ENCODE results near the gene FBXL17. TPM values are rescaled to one million over a fixed set of nuclear protein-coding genes. Genes with fewer than 3 reads are reported as not detected.

The FBXL17 gene
- total and polyA plus RNA-seq, 2 of the 13 experiments (the other 11 are each of a cell fraction or from before 2014, with no cell fraction given), result 3.0 to 7.9 TPM

DNA sequence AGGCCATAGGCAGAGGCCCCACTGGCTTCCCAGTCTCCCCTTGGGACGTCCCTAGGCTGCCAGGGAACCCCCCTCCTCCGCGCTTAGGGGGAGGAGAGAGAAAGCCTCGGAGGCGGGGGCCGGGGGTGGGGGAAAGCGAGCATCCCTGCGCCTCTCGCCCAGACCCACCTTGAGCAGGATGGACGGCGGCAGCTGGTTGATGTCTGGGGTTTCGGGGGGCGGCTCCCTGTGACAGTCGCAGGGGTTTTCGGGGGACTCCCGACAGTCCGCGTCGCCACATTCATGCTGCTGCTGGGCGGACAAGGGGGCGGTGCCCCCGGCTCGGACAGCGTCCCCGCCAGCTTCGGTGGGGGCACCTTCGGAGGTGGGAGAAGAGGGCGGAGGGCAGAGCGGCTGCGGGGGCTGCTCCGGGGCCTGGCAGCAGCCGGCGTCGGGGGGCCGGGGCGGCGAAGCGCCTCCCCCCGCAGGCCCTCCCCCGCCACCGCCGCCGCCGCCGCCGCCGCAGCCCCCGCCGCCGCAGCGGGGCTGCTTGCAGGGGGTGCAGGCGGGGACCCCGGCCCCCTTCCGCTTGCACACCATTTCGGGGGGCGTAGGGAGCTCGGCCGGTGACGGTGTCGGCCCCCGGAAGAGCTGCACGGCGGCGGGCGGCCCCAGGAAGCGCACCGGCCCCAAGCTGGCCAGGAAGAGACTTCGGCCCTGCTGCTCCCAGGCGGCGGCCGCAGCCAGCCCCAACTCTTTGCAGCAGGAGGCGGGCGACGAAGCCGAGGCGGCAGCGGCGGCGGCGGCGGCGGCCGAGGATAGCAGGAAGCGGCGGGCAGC lies 1.2 kb downstream of the FBXL17 start (continued):
- TF ChIP-seq MTA3 (CRISPR knock-in tag; IDR thresholded peaks at IDR 0.05) (no peak), PHF20 (CRISPR knock-in tag; IDR thresholded peaks at IDR 0.05) (no peak), ZNF564 (CRISPR knock-in tag; IDR thresholded peaks at IDR 0.05) (0 out of 2 replicates have a peak, but pooled peaks have one; percentile 29), PCBP1 (IDR thresholded peaks at IDR 0.05; ENCODE audit: borderline replicate concordance, low read depth, low read length) (no peak), ZNF749 (CRISPR knock-in tag; IDR thresholded peaks at IDR 0.05; ENCODE audit: borderline replicate concordance) (no peak), ZNF160 (CRISPR knock-in tag; IDR thresholded peaks at IDR 0.05) (no peak), DMAP1 (CRISPR knock-in tag; IDR thresholded peaks at IDR 0.05) (no peak), SCMH1 (CRISPR knock-in tag; IDR thresholded peaks at IDR 0.05; ENCODE audit: borderline replicate concordance) (no peak), MAFK (conservative IDR thresholded peaks at IDR 0.05 in 1 of 2, IDR thresholded peaks at IDR 0.05 in 1 of 2; ENCODE audit: low read length in 2 of 2) (no peak), ZNF75D (CRISPR knock-in tag; IDR thresholded peaks at IDR 0.05; ENCODE audit: borderline replicate concordance) (no peak), KLF12 (CRISPR knock-in tag; IDR thresholded peaks at IDR 0.05; ENCODE audit: borderline replicate concordance) (peak; percentile 25; the same call in 1 of the 2 replicates), MIER2 (CRISPR knock-in tag; IDR thresholded peaks at IDR 0.05) (no peak), ZNF766 (CRISPR knock-in tag; IDR thresholded peaks at IDR 0.05; ENCODE audit: borderline replicate concordance) (no peak), RXRB (CRISPR knock-in tag; IDR thresholded peaks at IDR 0.05; ENCODE audit: borderline replicate concordance) (no peak), FOXK2 (IDR thresholded peaks at IDR 0.05) (no peak), SPEN (CRISPR knock-in tag; IDR thresholded peaks at IDR 0.05; ENCODE audit: low read depth) (0 out of 2 replicates have a peak, but pooled peaks have one; percentile 18), SP5 (CRISPR knock-in tag; IDR thresholded peaks at IDR 0.05; ENCODE audit: borderline replicate concordance, low read depth) (0 out of 2 replicates have a peak, but pooled peaks have one; percentile 10)
- TF ChIP-seq, protein P1, sequence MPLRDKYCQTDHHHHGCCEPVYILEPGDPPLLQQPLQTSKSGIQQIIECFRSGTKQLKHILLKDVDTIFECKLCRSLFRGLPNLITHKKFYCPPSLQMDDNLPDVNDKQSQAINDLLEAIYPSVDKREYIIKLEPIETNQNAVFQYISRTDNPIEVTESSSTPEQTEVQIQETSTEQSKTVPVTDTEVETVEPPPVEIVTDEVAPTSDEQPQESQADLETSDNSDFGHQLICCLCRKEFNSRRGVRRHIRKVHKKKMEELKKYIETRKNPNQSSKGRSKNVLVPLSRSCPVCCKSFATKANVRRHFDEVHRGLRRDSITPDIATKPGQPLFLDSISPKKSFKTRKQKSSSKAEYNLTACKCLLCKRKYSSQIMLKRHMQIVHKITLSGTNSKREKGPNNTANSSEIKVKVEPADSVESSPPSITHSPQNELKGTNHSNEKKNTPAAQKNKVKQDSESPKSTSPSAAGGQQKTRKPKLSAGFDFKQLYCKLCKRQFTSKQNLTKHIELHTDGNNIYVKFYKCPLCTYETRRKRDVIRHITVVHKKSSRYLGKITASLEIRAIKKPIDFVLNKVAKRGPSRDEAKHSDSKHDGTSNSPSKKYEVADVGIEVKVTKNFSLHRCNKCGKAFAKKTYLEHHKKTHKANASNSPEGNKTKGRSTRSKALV (CRISPR knock-in tag; IDR thresholded peaks at IDR 0.05), result no peak
- TF ChIP-seq, protein P2, sequence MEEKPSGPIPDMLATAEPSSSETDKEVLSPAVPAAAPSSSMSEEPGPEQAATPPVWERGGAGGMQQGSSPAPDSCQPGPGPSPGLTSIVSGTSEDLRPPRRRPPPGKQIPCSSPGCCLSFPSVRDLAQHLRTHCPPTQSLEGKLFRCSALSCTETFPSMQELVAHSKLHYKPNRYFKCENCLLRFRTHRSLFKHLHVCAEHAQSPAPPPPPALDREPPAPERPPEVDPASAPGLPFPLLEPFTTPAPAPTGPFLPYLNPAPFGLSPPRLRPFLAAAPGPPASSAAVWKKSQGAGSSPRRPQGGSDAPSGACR (CRISPR knock-in tag; IDR thresholded peaks at IDR 0.05), result 0 out of 2 replicates have a peak, but pooled peaks have one; percentile 37
- TF ChIP-seq, protein P3, sequence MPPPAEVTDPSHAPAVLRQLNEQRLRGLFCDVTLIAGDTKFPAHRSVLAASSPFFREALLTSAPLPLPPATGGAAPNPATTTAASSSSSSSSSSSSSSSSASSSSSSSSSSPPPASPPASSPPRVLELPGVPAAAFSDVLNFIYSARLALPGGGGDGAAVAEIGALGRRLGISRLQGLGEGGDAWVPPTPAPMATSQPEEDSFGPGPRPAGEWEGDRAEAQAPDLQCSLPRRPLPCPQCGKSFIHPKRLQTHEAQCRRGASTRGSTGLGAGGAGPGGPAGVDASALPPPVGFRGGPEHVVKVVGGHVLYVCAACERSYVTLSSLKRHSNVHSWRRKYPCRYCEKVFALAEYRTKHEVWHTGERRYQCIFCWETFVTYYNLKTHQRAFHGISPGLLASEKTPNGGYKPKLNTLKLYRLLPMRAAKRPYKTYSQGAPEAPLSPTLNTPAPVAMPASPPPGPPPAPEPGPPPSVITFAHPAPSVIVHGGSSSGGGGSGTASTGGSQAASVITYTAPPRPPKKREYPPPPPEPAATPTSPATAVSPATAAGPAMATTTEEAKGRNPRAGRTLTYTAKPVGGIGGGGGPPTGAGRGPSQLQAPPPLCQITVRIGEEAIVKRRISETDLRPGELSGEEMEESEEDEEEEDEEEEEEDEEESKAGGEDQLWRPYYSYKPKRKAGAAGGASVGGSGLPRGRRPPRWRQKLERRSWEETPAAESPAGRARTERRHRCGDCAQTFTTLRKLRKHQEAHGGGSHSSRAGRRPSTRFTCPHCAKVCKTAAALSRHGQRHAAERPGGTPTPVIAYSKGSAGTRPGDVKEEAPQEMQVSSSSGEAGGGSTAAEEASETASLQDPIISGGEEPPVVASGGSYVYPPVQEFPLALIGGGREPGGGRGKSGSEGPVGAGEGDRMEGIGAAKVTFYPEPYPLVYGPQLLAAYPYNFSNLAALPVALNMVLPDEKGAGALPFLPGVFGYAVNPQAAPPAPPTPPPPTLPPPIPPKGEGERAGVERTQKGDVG (CRISPR knock-in tag; IDR thresholded peaks at IDR 0.05; ENCODE audit: borderline replicate concordance), result no peak
- TF ChIP-seq, protein P4, sequence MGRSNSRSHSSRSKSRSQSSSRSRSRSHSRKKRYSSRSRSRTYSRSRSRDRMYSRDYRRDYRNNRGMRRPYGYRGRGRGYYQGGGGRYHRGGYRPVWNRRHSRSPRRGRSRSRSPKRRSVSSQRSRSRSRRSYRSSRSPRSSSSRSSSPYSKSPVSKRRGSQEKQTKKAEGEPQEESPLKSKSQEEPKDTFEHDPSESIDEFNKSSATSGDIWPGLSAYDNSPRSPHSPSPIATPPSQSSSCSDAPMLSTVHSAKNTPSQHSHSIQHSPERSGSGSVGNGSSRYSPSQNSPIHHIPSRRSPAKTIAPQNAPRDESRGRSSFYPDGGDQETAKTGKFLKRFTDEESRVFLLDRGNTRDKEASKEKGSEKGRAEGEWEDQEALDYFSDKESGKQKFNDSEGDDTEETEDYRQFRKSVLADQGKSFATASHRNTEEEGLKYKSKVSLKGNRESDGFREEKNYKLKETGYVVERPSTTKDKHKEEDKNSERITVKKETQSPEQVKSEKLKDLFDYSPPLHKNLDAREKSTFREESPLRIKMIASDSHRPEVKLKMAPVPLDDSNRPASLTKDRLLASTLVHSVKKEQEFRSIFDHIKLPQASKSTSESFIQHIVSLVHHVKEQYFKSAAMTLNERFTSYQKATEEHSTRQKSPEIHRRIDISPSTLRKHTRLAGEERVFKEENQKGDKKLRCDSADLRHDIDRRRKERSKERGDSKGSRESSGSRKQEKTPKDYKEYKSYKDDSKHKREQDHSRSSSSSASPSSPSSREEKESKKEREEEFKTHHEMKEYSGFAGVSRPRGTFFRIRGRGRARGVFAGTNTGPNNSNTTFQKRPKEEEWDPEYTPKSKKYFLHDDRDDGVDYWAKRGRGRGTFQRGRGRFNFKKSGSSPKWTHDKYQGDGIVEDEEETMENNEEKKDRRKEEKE (IDR thresholded peaks at IDR 0.05), result no peak
